ENCODE measurements around the gene HSH2D. TPM values are rescaled to one million over a fixed set of nuclear protein-coding genes. Genes with fewer than 3 reads are reported as not detected.
A peak's percentile ranks its signal among the peaks of the same experiment; 100 is the strongest.

The HSH2D gene
- total RNA-seq, 4 donors from 2014 or later: 1.0 to 5.8 (median 1.6) TPM

DNA sequence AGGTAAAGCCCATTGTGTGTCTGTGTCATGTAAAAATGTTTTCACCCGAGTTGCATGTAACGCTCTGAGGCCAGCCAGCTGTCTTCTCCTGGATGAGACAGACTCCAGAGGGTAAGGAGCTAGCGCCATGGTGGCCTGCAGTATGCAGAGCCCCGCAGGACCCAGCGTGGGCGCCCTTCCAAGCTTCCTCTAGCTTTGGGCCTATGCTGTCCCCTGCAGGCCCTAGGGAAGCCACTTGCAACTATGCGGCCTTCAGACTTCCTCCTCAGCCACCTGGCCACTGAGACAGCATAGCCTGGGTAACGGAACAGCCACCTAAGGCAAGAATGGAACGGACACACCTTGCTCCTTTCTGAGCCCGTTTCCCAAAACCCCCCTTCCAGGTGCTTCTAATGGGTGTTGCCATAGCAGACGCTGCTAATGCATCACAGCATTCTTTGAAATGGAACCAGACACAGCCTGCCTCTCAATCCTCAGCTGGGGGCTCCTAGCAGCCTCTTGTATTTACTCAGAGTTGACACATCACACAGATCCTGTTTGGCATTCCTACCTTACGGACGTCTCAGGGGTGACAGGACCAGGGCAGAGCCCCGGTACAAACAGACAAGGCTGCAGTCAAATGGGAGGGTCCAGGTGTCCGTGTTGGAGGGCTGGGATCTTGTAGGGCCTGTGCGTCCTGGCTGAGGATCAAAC is 47.9 kb downstream of the HSH2D start:
- ATAC-seq (ENCODE audit: low FRiP score): no peak
- DNase-seq (ENCODE audit: low spot score): no peak
- TF ChIP-seq, protein P1, sequence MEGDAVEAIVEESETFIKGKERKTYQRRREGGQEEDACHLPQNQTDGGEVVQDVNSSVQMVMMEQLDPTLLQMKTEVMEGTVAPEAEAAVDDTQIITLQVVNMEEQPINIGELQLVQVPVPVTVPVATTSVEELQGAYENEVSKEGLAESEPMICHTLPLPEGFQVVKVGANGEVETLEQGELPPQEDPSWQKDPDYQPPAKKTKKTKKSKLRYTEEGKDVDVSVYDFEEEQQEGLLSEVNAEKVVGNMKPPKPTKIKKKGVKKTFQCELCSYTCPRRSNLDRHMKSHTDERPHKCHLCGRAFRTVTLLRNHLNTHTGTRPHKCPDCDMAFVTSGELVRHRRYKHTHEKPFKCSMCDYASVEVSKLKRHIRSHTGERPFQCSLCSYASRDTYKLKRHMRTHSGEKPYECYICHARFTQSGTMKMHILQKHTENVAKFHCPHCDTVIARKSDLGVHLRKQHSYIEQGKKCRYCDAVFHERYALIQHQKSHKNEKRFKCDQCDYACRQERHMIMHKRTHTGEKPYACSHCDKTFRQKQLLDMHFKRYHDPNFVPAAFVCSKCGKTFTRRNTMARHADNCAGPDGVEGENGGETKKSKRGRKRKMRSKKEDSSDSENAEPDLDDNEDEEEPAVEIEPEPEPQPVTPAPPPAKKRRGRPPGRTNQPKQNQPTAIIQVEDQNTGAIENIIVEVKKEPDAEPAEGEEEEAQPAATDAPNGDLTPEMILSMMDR (IDR thresholded peaks at IDR 0.05): no peak

DNA sequence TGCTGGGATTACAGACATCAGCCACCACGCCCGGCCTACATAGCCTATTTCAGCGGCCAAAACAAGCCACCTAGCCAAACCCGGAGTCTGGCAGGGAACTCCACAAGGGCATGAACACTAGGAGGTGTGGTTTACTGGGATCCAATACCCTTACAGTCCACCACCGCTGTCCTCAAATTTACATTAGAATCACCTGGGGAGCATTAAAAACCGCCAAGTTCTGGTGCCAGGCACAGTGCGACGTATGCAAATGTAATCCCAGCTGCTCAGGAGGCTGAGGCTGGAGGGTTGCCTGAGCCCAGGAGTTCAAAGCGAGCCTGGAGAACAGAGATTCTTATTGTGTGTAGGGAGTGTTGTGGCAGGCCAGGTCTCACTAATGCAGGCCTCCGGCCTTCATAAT is 50.0 kb downstream of the HSH2D start:
- TF ChIP-seq, protein P1 (IDR thresholded peaks at IDR 0.05): no peak
- ATAC-seq (ENCODE audit: low FRiP score) (no peak), DNase-seq (ENCODE audit: low spot score) (no peak)

DNA sequence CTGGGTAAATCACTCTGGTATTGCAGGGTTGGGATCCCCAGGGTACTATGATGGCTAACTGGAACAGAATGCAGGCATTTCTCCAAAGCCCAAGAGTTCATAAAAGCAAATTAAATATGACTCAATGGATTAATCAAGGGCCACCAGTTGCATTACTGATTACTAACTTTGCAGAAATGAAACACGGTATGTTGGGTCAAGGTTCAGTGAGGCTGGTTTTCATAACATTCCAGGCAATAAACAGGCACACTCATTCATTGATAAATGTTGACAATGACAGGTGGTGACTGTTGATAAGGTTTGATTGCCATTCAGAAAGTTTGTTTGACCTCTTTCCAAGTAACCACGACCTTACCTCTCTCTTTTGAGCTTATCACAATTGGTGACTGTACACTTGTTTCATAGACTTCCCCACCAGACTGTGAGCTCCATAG is 53.7 kb downstream of the HSH2D start:
- DNase-seq (ENCODE audit: low spot score): no peak
- ATAC-seq (ENCODE audit: low FRiP score): peak; percentile 57
- TF ChIP-seq, protein P1 (IDR thresholded peaks at IDR 0.05): no peak

DNA sequence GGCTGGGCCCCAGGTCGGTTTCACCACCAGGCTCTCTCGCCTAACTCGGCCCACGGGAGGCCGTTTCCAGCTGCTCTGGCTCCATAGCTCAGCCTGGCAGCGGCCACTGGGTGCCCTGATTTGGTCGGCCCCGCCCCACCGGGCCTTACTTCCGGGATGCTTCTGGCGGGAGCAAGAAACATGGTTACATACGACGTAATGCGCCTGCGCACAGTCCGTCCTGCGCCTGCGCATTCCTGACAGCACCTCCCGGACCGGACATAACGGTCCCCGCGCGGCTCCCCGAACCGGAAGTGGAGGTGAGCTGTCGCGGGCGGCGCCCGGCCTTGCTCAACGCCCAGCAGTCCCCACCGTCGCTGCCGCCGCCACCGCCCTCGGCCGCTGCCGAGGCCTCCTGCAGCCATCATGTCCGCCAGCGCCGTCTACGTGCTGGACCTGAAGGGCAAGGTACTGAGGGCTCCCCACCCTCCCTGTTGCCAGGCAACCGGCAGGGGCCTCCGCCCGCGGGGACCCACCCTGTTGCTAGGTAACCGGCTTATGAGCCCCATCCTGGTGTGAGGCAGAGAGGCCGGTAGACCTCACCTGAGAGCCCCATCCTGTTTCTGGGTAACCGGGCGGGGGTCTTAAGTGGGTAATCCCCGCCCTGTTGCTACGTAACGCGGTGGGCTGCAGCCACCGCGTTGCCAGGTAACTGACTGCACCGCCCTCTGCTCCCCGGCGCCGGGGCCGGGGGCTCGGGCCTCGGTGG is 54.3 kb downstream of the HSH2D start, which contains the start of gene AP1M1:
Gene AP1M1, plus strand, starts transcription at position 290 of the 748 bp plus-strand sequence. Its CDS starts 116 bp downstream, at position 406.
- TF ChIP-seq, protein P1 (IDR thresholded peaks at IDR 0.05): no peak
- ATAC-seq (ENCODE audit: low FRiP score): peak; percentile 94
- DNase-seq (ENCODE audit: low spot score): peak; percentile 92

DNA sequence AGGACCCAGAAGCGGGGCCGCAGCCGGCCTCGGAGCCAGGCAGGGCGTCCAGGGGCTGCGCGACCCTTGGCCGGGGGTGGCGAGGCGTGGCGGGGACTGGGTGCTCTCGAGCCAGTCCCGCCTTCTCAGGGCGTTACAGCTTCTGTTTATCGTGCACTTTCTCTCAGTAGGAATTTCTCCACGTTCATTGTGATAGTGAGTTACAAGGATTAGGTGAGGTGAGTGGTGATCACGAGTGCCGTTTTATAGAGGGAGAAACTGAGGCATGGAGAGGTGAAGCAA is 54.8 kb downstream of the HSH2D start:
- DNase-seq (ENCODE audit: low spot score) (no peak), ATAC-seq (ENCODE audit: low FRiP score) (no peak)
- TF ChIP-seq, protein P1 (IDR thresholded peaks at IDR 0.05): no peak

DNA sequence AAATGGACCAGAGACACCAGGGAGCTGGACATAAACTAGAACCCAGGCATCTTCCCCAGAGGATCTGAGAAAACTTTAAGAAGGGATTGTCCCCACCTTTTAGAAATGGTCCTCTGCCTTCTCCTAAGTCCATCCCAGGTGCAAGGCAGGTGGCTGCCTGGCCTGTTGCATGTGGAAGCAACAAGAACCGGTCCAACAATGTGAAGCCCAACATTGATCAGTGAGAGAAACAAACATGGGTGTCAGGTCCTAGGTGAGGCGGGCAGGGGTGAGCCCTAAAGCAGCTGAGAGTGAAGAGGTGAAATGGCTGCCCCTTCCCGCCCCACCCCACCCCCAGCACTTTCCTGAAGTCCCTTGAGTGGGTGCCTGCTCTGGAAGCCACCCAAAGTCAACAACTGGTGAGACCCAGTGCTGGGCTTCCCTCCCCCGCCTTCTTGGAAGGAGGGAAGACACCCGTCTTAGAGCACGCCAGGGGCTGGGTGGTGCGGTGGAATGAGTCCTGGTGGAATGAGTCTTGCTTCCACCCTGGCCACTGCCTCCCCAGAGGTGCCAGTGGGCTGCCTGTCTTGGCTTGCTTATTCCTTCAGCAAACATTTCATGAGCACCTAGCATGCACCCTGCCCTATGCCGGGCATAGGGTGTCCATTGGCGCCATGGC is 55.9 kb downstream of the HSH2D start:
- ATAC-seq (ENCODE audit: low FRiP score) (no peak), DNase-seq (ENCODE audit: low spot score) (no peak)
- TF ChIP-seq, protein P1 (IDR thresholded peaks at IDR 0.05): no peak

Data from omental fat pad (tissue), 4 donors.